Measurements from ENCODE around the gene TMEM167B. TPM values are rescaled to one million over a fixed set of nuclear protein-coding genes. Genes with fewer than 3 reads are reported as not detected.

Gene TMEM167B
- total RNA-seq, 2 experiments from 2014 or later, result 21.8 to 23.4 TPM

GRCh38 chr1:109056064-109056463 is 34.5 kb upstream of the TMEM167B start:
- Mint-ChIP-seq H3K9me3 (no peaks in the 10 kb centered on the region), H3K4me1 (ENCODE audit: low read depth) (no peaks in the 10 kb centered on the region), H3K36me3 (ENCODE audit: low read depth) (no peaks in the 10 kb centered on the region), H3K27me3 (no peaks in the 10 kb centered on the region), H3K27ac (no peak overlapping the region), H3K4me3 (no peak overlapping the region)
- DNase-seq (no peak), ATAC-seq (no peak)
- TF ChIP-seq CTCF (IDR thresholded peaks at IDR 0.05), result no peak
- intact Hi-C loops (cut with micrococcal nuclease), result no loop called here
- ChIA-PET POLR2A (no interaction called here), CTCF (no interaction called here)

GRCh38 chr1:109059026-109059425 is 31.5 kb upstream of the TMEM167B start:
- no peak overlapping the region for H3K27ac Mint-ChIP-seq
- peaks cover 2% of the 10 kb centered on the region for H3K36me3 Mint-ChIP-seq (ENCODE audit: low read depth)
- ChIA-PET CTCF (no interaction called here), POLR2A (no interaction called here)
- H3K4me3 Mint-ChIP-seq, result no peak overlapping the region
- H3K9me3 Mint-ChIP-seq, result no peaks in the 10 kb centered on the region
- no peaks in the 10 kb centered on the region for H3K4me1 Mint-ChIP-seq (ENCODE audit: low read depth)
- ATAC-seq, result no peak
- no peaks in the 10 kb centered on the region for H3K27me3 Mint-ChIP-seq
- TF ChIP-seq CTCF (IDR thresholded peaks at IDR 0.05), result no peak
- intact Hi-C loops (cut with micrococcal nuclease), result no loop called here
- DNase-seq, result no peak

- Mint-ChIP-seq H3K36me3 (ENCODE audit: low read depth) (peaks cover 8% of the 10 kb centered on the region), H3K9me3 (no peaks in the 10 kb centered on the region), H3K27ac (no peak overlapping the region), H3K4me3 (no peak overlapping the region), H3K4me1 (ENCODE audit: low read depth) (no peaks in the 10 kb centered on the region), H3K27me3 (no peaks in the 10 kb centered on the region)
- no peak for DNase-seq
- no peak for ATAC-seq
- POLR2A ChIA-PET, result no interaction called here
- CTCF ChIA-PET, result no interaction called here
- intact Hi-C loops (cut with micrococcal nuclease), result no loop called here
- TF ChIP-seq CTCF (IDR thresholded peaks at IDR 0.05), result no peak
Measured at GRCh38 chr1:109060707-109061106, 29.9 kb upstream of the TMEM167B start.

- Mint-ChIP-seq H3K9me3 (no peaks in the 10 kb centered on the region), H3K27me3 (no peaks in the 10 kb centered on the region), H3K36me3 (ENCODE audit: low read depth) (peaks cover 8% of the 10 kb centered on the region), H3K4me1 (ENCODE audit: low read depth) (no peaks in the 10 kb centered on the region), H3K4me3 (no peak overlapping the region), H3K27ac (no peak overlapping the region)
- ChIA-PET POLR2A (no interaction called here), CTCF (no interaction called here)
- no peak for TF ChIP-seq CTCF (IDR thresholded peaks at IDR 0.05)
- ATAC-seq, result no peak
- no peak for DNase-seq
- intact Hi-C loops (cut with micrococcal nuclease), result no loop called here
Measured at GRCh38 chr1:109061183-109061582, 29.4 kb upstream of the TMEM167B start.

GRCh38 chr1:109065137-109065536 is 25.4 kb upstream of the TMEM167B start:
- CTCF ChIA-PET, result no interaction called here
- H3K36me3 Mint-ChIP-seq (ENCODE audit: low read depth), result peaks cover 13% of the 10 kb centered on the region
- H3K4me3 Mint-ChIP-seq, result no peak overlapping the region
- intact Hi-C loops (cut with micrococcal nuclease), result no loop called here
- H3K27me3 Mint-ChIP-seq, result no peaks in the 10 kb centered on the region
- no peak overlapping the region for H3K27ac Mint-ChIP-seq
- DNase-seq, result no peak
- no peak for ATAC-seq
- no peaks in the 10 kb centered on the region for H3K9me3 Mint-ChIP-seq
- H3K4me1 Mint-ChIP-seq (ENCODE audit: low read depth), result no peaks in the 10 kb centered on the region
- no peak for TF ChIP-seq CTCF (IDR thresholded peaks at IDR 0.05)
- POLR2A ChIA-PET, result interaction anchor here (1.1 kb wide), 1 partner anchor 23 kb away, joined by 4 read pairs; the partner anchor contains the start of gene WDR47

Measured in activated CD8-positive, alpha-beta T cell treated with anti-CD3 and anti-CD28 coated beads for 36 hours (primary cell).